Smooth muscle cell (in vitro differentiated cells): ENCODE results near the gene SNTG2. TPM values are rescaled to one million over a fixed set of nuclear protein-coding genes. Genes with fewer than 3 reads are reported as not detected.

Experiments
- DNase-seq: peaks from one replicate; lab custom pipeline; 2025; ENCODE audit not compliant: unreplicated experiment; lab: John Stamatoyannopoulos, UW
- H2AFZ ChIP-seq: fragments of 200-600 bp; sonication (generic); 2 replicates; pipeline ENCODE4 v1.6.0; 2016; ENCODE audit warnings: antibody characterized with exemption, low read depth, mild to moderate bottlenecking
- H3F3A ChIP-seq: fragments of 200-600 bp; sonication (generic); 2 replicates; pipeline ENCODE4 v1.6.0; 2017; ENCODE audit warnings: antibody characterized with exemption, low read depth
- H3K27ac ChIP-seq: fragments of 200-600 bp; sonication (generic); 2 replicates; pipeline ENCODE4 v1.5.1; 2016; ENCODE audit warnings: low read depth, mild to moderate bottlenecking
- H3K27me3 ChIP-seq: fragments of 200-600 bp; sonication (generic); 2 replicates; pipeline ENCODE4 v1.6.1; 2016; ENCODE audit warnings: low read depth, mild to moderate bottlenecking
- H3K36me3 ChIP-seq: fragments of 200-600 bp; sonication (generic); 2 replicates; pipeline ENCODE4 v1.5.1; 2016; ENCODE audit warnings: low read depth
- H3K4me1 ChIP-seq: fragments of 200-600 bp; sonication (generic); 2 replicates; pipeline ENCODE4 v1.5.1; 2016; ENCODE audit warnings: low read depth
- H3K4me2 ChIP-seq: fragments of 200-600 bp; sonication (generic); 2 replicates; pipeline ENCODE4 v1.6.0; 2016; ENCODE audit warnings: mild to moderate bottlenecking
- H3K4me3 ChIP-seq: fragments of 200-600 bp; sonication (generic); 2 replicates; pipeline ENCODE4 v1.5.1; 2016; ENCODE audit warnings: mild to moderate bottlenecking
- H3K79me2 ChIP-seq: fragments of 200-600 bp; sonication (generic); 2 replicates; pipeline ENCODE4 v1.6.0; 2016; ENCODE audit warnings: low read depth, mild to moderate bottlenecking
- H3K9ac ChIP-seq: fragments of 200-600 bp; sonication (generic); 2 replicates; pipeline ENCODE4 v1.6.0; 2016; ENCODE audit warnings: low read depth
- H3K9me3 ChIP-seq: fragments of 200-600 bp; sonication (generic); replicated peaks from 2 replicates; pipeline ENCODE4 v1.5.1; 2016; ENCODE audit warnings: low read depth
- H4K20me1 ChIP-seq: fragments of 200-600 bp; sonication (generic); 2 replicates; pipeline ENCODE4 v1.6.0; 2016; ENCODE audit warnings: low read depth
- WGBS: methylation state at CpG from one replicate; pipeline ENCODE4 v1.1.7; 2016; ENCODE audit warnings: low lambda C conversion rate; 5-methylcytosine and 5-hydroxymethylcytosine counted together
- polyA plus RNA-seq: library from polyadenylated mRNA; unstranded; fragments of >200 nt; fragmentation: Nextera tagmentation; extraction: Ambion mirVana; gene quantifications from 2 replicates; pipeline ENCODE4 v1.2.1, GENCODE V29; 2016
- total RNA-seq: library from RNA; depleted of rRNA; stranded (reverse); fragments of >200 nt; gene quantifications from 2 replicates; pipeline ENCODE4 v1.2.3, GENCODE V29; 2014
- TF ChIP-seq, protein P1 (sequence below): fragments of 200-600 bp; sonication (generic); IDR thresholded peaks from 2 replicates; pipeline ENCODE4 v1.5.1; 2017; ENCODE audit warnings: borderline replicate concordance, mild to moderate bottlenecking, antibody characterized with exemption; ENCODE audit not compliant: insufficient read depth, poor library complexity, severe bottlenecking

SNTG2 gene
- total and polyA plus RNA-seq, 2 experiments from 2014 or later: 0.56 TPM; not detected in 1

DNA sequence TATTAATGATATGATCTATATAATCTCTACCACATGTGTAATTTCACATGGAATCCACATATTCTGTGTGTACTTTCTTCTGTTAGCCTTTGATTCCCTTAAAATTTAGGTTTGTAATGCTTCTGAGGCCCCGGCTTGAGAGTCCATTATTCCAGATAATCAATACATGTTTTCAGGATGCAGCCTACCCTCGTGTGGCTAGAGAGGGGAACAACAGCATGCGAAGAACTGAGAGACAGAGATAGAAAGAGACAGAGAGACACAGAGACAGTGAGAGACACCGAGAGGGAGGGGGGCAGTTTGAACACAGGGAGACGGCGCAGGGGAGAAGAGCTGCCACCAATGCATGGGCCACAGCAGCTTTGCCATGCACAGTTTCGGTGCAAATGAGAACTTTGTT, 185.4 kb downstream of the SNTG2 start:
- no peaks in the 10 kb centered on the region for H4K20me1 ChIP-seq
- TF ChIP-seq, protein P1, sequence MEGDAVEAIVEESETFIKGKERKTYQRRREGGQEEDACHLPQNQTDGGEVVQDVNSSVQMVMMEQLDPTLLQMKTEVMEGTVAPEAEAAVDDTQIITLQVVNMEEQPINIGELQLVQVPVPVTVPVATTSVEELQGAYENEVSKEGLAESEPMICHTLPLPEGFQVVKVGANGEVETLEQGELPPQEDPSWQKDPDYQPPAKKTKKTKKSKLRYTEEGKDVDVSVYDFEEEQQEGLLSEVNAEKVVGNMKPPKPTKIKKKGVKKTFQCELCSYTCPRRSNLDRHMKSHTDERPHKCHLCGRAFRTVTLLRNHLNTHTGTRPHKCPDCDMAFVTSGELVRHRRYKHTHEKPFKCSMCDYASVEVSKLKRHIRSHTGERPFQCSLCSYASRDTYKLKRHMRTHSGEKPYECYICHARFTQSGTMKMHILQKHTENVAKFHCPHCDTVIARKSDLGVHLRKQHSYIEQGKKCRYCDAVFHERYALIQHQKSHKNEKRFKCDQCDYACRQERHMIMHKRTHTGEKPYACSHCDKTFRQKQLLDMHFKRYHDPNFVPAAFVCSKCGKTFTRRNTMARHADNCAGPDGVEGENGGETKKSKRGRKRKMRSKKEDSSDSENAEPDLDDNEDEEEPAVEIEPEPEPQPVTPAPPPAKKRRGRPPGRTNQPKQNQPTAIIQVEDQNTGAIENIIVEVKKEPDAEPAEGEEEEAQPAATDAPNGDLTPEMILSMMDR: peak; percentile 22
- WGBS: 69% methylated on average over 7 of the region's 7 CpGs

DNA sequence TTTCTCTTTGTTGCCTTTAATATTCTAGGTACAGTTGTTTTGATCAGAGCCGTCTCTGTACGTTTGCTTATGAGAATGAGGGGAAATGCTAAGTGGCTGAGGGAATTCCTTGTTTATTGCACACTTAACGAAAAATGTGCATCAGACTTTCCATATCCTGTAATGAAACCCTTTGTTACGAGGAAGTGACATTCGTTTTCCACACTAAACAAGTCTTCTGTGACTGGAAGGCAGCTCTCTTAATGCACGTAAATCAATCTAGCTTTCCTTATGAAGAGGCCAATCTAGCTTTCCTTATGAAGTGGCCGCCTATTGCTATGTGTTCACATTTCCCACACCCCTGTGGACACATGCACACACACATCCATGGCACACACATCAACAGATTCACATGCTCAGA, 186.2 kb downstream of the SNTG2 start:
- WGBS: 67% methylated on average over 7 of the region's 7 CpGs
- DNase-seq: no peak
- H3K27me3 ChIP-seq: no peaks in the 10 kb centered on the region

More for the DNA sequence above, 185.4 kb downstream of the SNTG2 start:
- Histone ChIP-seq H3K4me1 (no peaks in the 10 kb centered on the region), H2AFZ (no peak overlapping the region), H3K36me3 (no peaks in the 10 kb centered on the region), H3K4me2 (no peak overlapping the region), H3K27ac (no peak overlapping the region), H3K79me2 (no peaks in the 10 kb centered on the region), H3K4me3 (no peak overlapping the region), H3K9ac (no peak overlapping the region), H3K9me3 (no peaks in the 10 kb centered on the region), H3K27me3 (no peaks in the 10 kb centered on the region), H3F3A (no peaks in the 10 kb centered on the region)
- no peak for DNase-seq

DNA sequence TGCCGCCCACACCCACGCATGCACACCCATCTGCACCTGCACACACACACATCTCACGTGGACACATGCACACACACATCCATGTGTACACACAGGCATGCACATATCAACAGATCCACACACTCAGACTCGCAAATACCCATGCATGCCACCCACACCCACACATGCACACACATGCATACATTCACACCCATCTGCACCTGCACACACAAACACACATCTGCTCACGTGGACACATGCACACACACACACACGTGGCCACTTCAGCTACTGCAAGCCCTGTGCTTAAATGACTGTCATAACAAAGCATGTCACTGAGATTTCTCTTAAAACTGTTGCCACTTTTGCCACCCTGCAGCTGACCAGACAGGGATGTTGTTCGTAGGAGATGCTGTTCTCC, 186.6 kb downstream of the SNTG2 start:
- TF ChIP-seq, protein P1: no peak
- DNase-seq: no peak
- no peaks in the 10 kb centered on the region for H3K79me2 ChIP-seq
- no peaks in the 10 kb centered on the region for H4K20me1 ChIP-seq
- no peak overlapping the region for H3K4me3 ChIP-seq
- no peaks in the 10 kb centered on the region for H3K27me3 ChIP-seq
- H3K36me3 ChIP-seq: no peaks in the 10 kb centered on the region
- H3K9ac ChIP-seq: no peak overlapping the region
- H3K4me1 ChIP-seq: no peaks in the 10 kb centered on the region
- H3K9me3 ChIP-seq: no peaks in the 10 kb centered on the region
- no peak overlapping the region for H3K27ac ChIP-seq
- 88% methylated on average over 7 of the region's 7 CpGs for WGBS
- H3K4me2 ChIP-seq: no peak overlapping the region
- H2AFZ ChIP-seq: no peak overlapping the region
- H3F3A ChIP-seq: no peaks in the 10 kb centered on the region

More for the DNA sequence above, 186.2 kb downstream of the SNTG2 start:
- H3K9ac ChIP-seq: no peak overlapping the region
- no peak overlapping the region for H2AFZ ChIP-seq
- no peaks in the 10 kb centered on the region for H3F3A ChIP-seq
- no peak overlapping the region for H3K4me3 ChIP-seq
- TF ChIP-seq, protein P1: no peak
- no peaks in the 10 kb centered on the region for H3K36me3 ChIP-seq
- no peaks in the 10 kb centered on the region for H3K79me2 ChIP-seq
- no peak overlapping the region for H3K27ac ChIP-seq
- no peaks in the 10 kb centered on the region for H3K4me1 ChIP-seq
- H3K9me3 ChIP-seq: no peaks in the 10 kb centered on the region
- H3K4me2 ChIP-seq: no peak overlapping the region
- no peaks in the 10 kb centered on the region for H4K20me1 ChIP-seq

DNA sequence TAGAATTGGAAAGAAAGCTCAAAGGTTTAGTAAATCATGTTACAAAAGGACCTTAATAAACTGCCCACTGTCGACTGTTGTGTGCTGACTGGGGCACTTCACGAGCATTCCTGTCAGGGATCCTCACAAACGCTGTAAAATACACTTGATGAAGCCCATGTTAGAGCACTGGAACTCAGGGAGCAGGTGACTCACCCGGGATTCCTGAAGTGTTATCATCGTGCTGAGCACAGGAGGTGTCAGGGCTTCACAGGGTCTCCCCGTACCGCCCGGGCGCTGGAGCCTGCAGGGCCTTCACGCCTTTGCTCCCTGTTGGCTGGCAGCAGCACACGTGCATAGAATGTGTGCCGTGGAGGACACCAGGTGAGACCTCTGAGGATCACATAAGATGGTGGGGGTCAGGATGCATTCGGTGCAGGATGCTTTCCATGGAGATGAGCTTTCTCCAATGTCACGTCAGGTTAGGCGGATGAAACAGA, 187.3 kb downstream of the SNTG2 start:
- no peak overlapping the region for H3K4me2 ChIP-seq
- no peaks in the 10 kb centered on the region for H3K27me3 ChIP-seq
- no peaks in the 10 kb centered on the region for H3K9me3 ChIP-seq
- no peak overlapping the region for H3K27ac ChIP-seq
- H4K20me1 ChIP-seq: no peaks in the 10 kb centered on the region
- no peaks in the 10 kb centered on the region for H3K79me2 ChIP-seq
- no peaks in the 10 kb centered on the region for H3K36me3 ChIP-seq
- DNase-seq: no peak
- H3F3A ChIP-seq: no peaks in the 10 kb centered on the region
- WGBS: 78% methylated on average over 15 of the region's 15 CpGs
- no peak overlapping the region for H3K9ac ChIP-seq
- TF ChIP-seq, protein P1: no peak
- no peak overlapping the region for H2AFZ ChIP-seq
- no peaks in the 10 kb centered on the region for H3K4me1 ChIP-seq
- H3K4me3 ChIP-seq: no peak overlapping the region
